Ovary (tissue), 10 donors: ENCODE data around the gene CA10. TPM values are rescaled to one million over a fixed set of nuclear protein-coding genes. Genes with fewer than 3 reads are reported as not detected.

ENCODE experiments used
- DNase-seq, 5 donors: peaks; one replicate each; pipeline ENCODE4 v3.0.0-alpha.2; 2019 to 2020
- H3K27ac ChIP-seq, 2 donors: fragments of 200-600 bp; one replicate each; pipeline versions ENCODE4 v1.5.1 to v1.8.0; 2019 to 2022
- H3K27me3 ChIP-seq: fragments of 200-600 bp; one replicate; pipeline ENCODE4 v1.8.0; 2022
- H3K36me3 ChIP-seq: fragments of 200-600 bp; sonication (generic); one replicate; pipeline ENCODE4 v1.5.1; 2019
- H3K4me1 ChIP-seq: one replicate; pipeline ENCODE4 v1.8.1; 2013; ENCODE audit warnings: mild to moderate bottlenecking, moderate library complexity; ENCODE audit not compliant: insufficient read depth
- H3K4me3 ChIP-seq: fragments of 200-600 bp; sonication (generic); one replicate; pipeline ENCODE4 v1.5.1; 2017
- H3K9me3 ChIP-seq, 2 donors: fragments of 200-600 bp in 1 of 2; sonication (generic) in 1 of 2; one replicate each; pipeline versions ENCODE4 v1.5.1 to v1.8.1; 2013 to 2019; ENCODE audit warnings: mild to moderate bottlenecking in 1 of 2, moderate library complexity in 1 of 2
- EP300 ChIP-seq: sonication (generic); formaldehyde crosslinking; IDR thresholded peaks from one replicate; pipeline ENCODE4 v1.6.1; 2017; ENCODE audit warnings: antibody characterized with exemption
- POLR2A ChIP-seq: fragments of 450-650 bp; IDR thresholded peaks from one replicate; pipeline ENCODE4 v1.6.1; 2017; ENCODE audit warnings: antibody characterized with exemption, mild to moderate bottlenecking, moderate library complexity
- WGBS, 3 donors: extraction: QIAGEN DNeasy Blood & Tissue Kit in 1 of 3; methylation state at CpG; one replicate each; pipeline versions ENCODE4 v1.1.5 to v1.1.7; 2013 to 2017; 5-methylcytosine and 5-hydroxymethylcytosine counted together
- intact Hi-C, 4 donors: fragments of 100-400 bp; cut with DNase I; formaldehyde crosslinking; loops; one replicate each; pipeline versions ENCODE4 v1.11.0 to v1.15.1; 2022 to 2023
- long read RNA-seq, 3 donors: library from polyadenylated mRNA in 2 of 3; unstranded in 2 of 3; transcript quantifications; one replicate each; pipeline ENCODE4 v2.0.0 and lab custom pipeline, GENCODE V29; 2021 to 2026
- polyA plus RNA-seq, 2 donors: library from polyadenylated mRNA; stranded (reverse); fragments of 200-250 nt in 1 of 2; fragments of 350-450 nt in 1 of 2; fragmentation: Illumina TruSeq in 1 of 2; extraction: RNeasy Lipid Tissue Mini Kit (QIAGEN cat#74804) in 1 of 2; gene quantifications; one replicate each; pipeline ENCODE4 v1.2.3, GENCODE V29; 2013 to 2014
- total RNA-seq, 7 donors: library from RNA; depleted of rRNA in 2 of 7; stranded (reverse); fragments of >200 nt in 2 of 7; fragmentation: NEBNext Ultra II Directional in 3 of 7; extraction: Animal tissue kit (Norgen Biotek cat#: 25700) in 3 of 7; gene quantifications; one replicate each; pipeline versions ENCODE4 v1.1.0 to v1.2.4, GENCODE V29; 2016 to 2023
- TF ChIP-seq, protein P1 (sequence below), 3 donors: fragments of 450-650 bp in 2 of 3; fragments of 200-600 bp in 1 of 3; IDR thresholded peaks; one replicate each; pipeline versions ENCODE4 v1.5.1 to v1.8.0; 2016 to 2022; ENCODE audit warnings: antibody characterized with exemption in 3 of 3, mild to moderate bottlenecking in 1 of 3
- donor health status: DM: no; HTN: no; CAD: no; lungs with moderate emphysema.
- donor health status: DM: no; HTN: no; CAD: no.
- donor health status: Bipolar disorder and iron deficiency.
- donor health status: DM: yes; HTN: yes; CAD: no.
- donor health status: DM: no; HTN: no; CAD: no.
- donor health status: DM: yes; HTN: yes; CAD: no.

Gene CA10
- 1 to 10 TPM in 3 of 7 donors, under 1 TPM in 2, not detected in 2; 0.34 to 2.0 (median 1.2) TPM for total RNA-seq
- 1 to 10 TPM in 1 of 2 donors, under 1 TPM in 1; 0.44 to 4.3 TPM for polyA plus RNA-seq
- long read RNA-seq, donor 1, partial matches to known transcripts = 0 of 1 reads
- long read RNA-seq, donor 1, other reads (novel, unspliced or antisense) = 0 of 1 reads
- long read RNA-seq, donor 2, partial matches to known transcripts = 0 of 1 reads
- long read RNA-seq, donor 2, other reads (novel, unspliced or antisense) = 0 of 1 reads
- long read RNA-seq, donor 3, partial matches to known transcripts = 0 of 2 reads
- long read RNA-seq, donor 3, other reads (novel, unspliced or antisense) = 1 of 2 reads

DNA sequence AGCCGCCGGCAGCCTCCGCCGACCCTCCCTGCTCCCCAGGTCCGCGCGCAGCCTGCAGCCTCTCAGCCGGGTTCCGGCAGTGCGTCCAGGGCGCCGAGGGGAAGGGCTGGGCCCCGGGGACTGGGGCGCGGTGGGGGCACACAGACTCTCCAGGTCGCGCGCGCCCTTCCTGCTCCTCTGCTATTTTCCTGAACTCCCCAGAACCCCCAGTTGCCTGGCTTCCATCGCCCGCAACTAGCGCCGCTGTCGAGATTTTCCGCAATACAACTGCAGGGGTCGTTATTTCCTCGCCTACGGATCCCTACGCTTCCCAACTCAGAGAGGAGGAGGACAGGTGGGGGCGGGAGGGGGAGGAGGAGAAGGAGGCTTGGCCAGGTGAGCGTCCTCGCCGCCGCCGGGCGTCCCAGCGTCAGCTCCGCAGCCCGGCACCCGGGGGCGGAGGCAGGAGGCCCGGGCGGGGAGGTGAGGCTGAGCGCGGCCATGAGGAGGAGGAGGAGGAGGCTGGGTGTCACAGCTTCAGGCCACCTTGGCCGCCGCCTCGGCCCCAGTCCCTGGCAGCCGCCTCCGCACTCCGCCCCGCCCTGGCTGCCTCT lies at the start of gene CA10:
Gene CA10, minus strand, starts transcription at position 265 of the 593 bp plus-strand sequence.
- no peaks in the 10 kb centered on the region for H3K27me3 ChIP-seq
- H3K4me3 ChIP-seq = no peak within 1 kb of the TSS

GRCh38 chr17:52207796-52208195 lies 49.3 kb upstream of the CA10 start:
- Histone ChIP-seq H3K4me1 (no peaks in the 10 kb centered on the region), H3K4me3 (no peak overlapping the region), H3K9me3 (no peaks in the 10 kb centered on the region), H3K27ac (no peak overlapping the region), H3K36me3 (no peaks in the 10 kb centered on the region), H3K27me3 (no peaks in the 10 kb centered on the region)
- intact Hi-C loops = no loop called here
- TF ChIP-seq POLR2A (no peak), EP300 (no peak)
- TF ChIP-seq, protein P1, sequence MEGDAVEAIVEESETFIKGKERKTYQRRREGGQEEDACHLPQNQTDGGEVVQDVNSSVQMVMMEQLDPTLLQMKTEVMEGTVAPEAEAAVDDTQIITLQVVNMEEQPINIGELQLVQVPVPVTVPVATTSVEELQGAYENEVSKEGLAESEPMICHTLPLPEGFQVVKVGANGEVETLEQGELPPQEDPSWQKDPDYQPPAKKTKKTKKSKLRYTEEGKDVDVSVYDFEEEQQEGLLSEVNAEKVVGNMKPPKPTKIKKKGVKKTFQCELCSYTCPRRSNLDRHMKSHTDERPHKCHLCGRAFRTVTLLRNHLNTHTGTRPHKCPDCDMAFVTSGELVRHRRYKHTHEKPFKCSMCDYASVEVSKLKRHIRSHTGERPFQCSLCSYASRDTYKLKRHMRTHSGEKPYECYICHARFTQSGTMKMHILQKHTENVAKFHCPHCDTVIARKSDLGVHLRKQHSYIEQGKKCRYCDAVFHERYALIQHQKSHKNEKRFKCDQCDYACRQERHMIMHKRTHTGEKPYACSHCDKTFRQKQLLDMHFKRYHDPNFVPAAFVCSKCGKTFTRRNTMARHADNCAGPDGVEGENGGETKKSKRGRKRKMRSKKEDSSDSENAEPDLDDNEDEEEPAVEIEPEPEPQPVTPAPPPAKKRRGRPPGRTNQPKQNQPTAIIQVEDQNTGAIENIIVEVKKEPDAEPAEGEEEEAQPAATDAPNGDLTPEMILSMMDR (IDR thresholded peaks at IDR 0.05) = no peak
- no peak for DNase-seq
- 50 to 69% (median 60%) methylated on average over 2 of the region's 2 CpGs for WGBS, 3 donors

More for the DNA sequence above, at the start of gene CA10:
- no peaks in the 10 kb centered on the region for H3K4me1 ChIP-seq
- intact Hi-C loops = no loop called here
- no peaks in the 10 kb centered on the region for H3K36me3 ChIP-seq
- no peak for TF ChIP-seq EP300
- TF ChIP-seq, protein P1 (IDR thresholded peaks at IDR 0.05) = no peak
- DNase-seq = no peak
- H3K27ac ChIP-seq = no peak within 1 kb of the TSS
- 1% methylated on average over 48 to 52 of the region's 52 CpGs for WGBS, 3 donors
- H3K9me3 ChIP-seq = no peaks in the 10 kb centered on the region

- Histone ChIP-seq H3K27ac (no peak overlapping the region), H3K9me3 (no peaks in the 10 kb centered on the region), H3K36me3 (no peaks in the 10 kb centered on the region), H3K4me1 (no peaks in the 10 kb centered on the region), H3K27me3 (no peaks in the 10 kb centered on the region), H3K4me3 (no peak overlapping the region)
- no peak for DNase-seq
- TF ChIP-seq, protein P1 (IDR thresholded peaks at IDR 0.05) = no peak
- TF ChIP-seq POLR2A = no peak
- no peak for TF ChIP-seq EP300
- intact Hi-C loops = no loop called here
- WGBS, 3 donors = 39 to 60% (median 51%) methylated on average over 2 of the region's 2 CpGs
Measured at GRCh38 chr17:52202520-52203080, 44.1 kb upstream of the CA10 start.

- WGBS, 3 donors = 75 to 77% (median 77%) methylated on average over 2 of the region's 2 CpGs
- intact Hi-C loops = no loop called here
- H3K4me1 ChIP-seq = no peaks in the 10 kb centered on the region
- no peaks in the 10 kb centered on the region for H3K9me3 ChIP-seq
- no peaks in the 10 kb centered on the region for H3K27me3 ChIP-seq
- H3K4me3 ChIP-seq = no peak overlapping the region
- TF ChIP-seq POLR2A (no peak), EP300 (no peak)
- TF ChIP-seq, protein P1 (IDR thresholded peaks at IDR 0.05) = no peak
- no peaks in the 10 kb centered on the region for H3K36me3 ChIP-seq
- H3K27ac ChIP-seq = no peak overlapping the region
- no peak for DNase-seq
Measured at GRCh38 chr17:52201767-52202519, 43.4 kb upstream of the CA10 start.
